ENCODE results near the gene CLSTN2. TPM values are rescaled to one million over a fixed set of nuclear protein-coding genes. Genes with fewer than 3 reads are reported as not detected.
"Not testable (repeated sequence)": the region's sequence is repeated elsewhere in the genome, so short reads cannot be mapped to it uniquely, and the experiment has no call there.

Gene CLSTN2
- total and polyA plus RNA-seq, 9 donors: 28.9 to 263 (median 134) TPM

GRCh38 chr3:140423146-140423545, 488.2 kb downstream of the CLSTN2 start:
- no peaks in the 10 kb centered on the region for H3K36me3 ChIP-seq
- intact Hi-C loops (cut with DNase I): no loop called here
- H3K9me3 ChIP-seq: no peaks in the 10 kb centered on the region
- H3K27me3 ChIP-seq: no peaks in the 10 kb centered on the region
- H3K4me3 ChIP-seq: no peak overlapping the region
- no peaks in the 10 kb centered on the region for H3K4me1 ChIP-seq (ENCODE audit: insufficient read depth)
- TF ChIP-seq EP300 (IDR thresholded peaks at IDR 0.05): no peak
- TF ChIP-seq CTCF (IDR thresholded peaks at IDR 0.05): no peak
- TF ChIP-seq POLR2A (IDR thresholded peaks at IDR 0.05): no peak
- H3K27ac ChIP-seq: no peak overlapping the region
- no peak for DNase-seq
- 91 to 99% (median 97%) methylated on average over 4 of the region's 4 CpGs for WGBS, 3 donors

- H3K9me3 ChIP-seq; intact Hi-C loops (cut with DNase I); DNase-seq; H3K27me3 ChIP-seq; H3K36me3 ChIP-seq; H3K27ac ChIP-seq; H3K4me1 ChIP-seq (ENCODE audit: insufficient read depth); H3K4me3 ChIP-seq: not testable (repeated sequence)
- WGBS, 3 donors: 71 to 85% (median 76%) methylated on average over 2 of the region's 2 CpGs
These were observed 488.6 kb downstream of the CLSTN2 start for GRCh38 chr3:140423574-140423973.

- no peak for TF ChIP-seq POLR2A (IDR thresholded peaks at IDR 0.05)
- TF ChIP-seq CTCF (IDR thresholded peaks at IDR 0.05): no peak
- TF ChIP-seq EP300 (IDR thresholded peaks at IDR 0.05): no peak
- Histone ChIP-seq H3K27ac (no peak overlapping the region), H3K9me3 (no peaks in the 10 kb centered on the region), H3K4me1 (ENCODE audit: insufficient read depth) (no peaks in the 10 kb centered on the region), H3K27me3 (no peaks in the 10 kb centered on the region), H3K36me3 (no peaks in the 10 kb centered on the region), H3K4me3 (no peak overlapping the region)
- DNase-seq: no peak
- intact Hi-C loops (cut with DNase I): no loop called here
- WGBS, 3 donors: 92 to 100% (median 100%) methylated on average over 1 of the region's 1 CpG
These were observed 489.2 kb downstream of the CLSTN2 start for GRCh38 chr3:140424211-140424610.

- WGBS, 3 donors: 60 to 84% (median 70%) methylated on average over 1 of the region's 1 CpG
These were observed 489.7 kb downstream of the CLSTN2 start for GRCh38 chr3:140424726-140425125.

GRCh38 chr3:140427786-140428185, 492.8 kb downstream of the CLSTN2 start:
- no peak for DNase-seq
- Histone ChIP-seq H3K27ac (no peak overlapping the region), H3K36me3 (no peaks in the 10 kb centered on the region), H3K4me3 (no peak overlapping the region), H3K27me3 (no peaks in the 10 kb centered on the region), H3K4me1 (ENCODE audit: insufficient read depth) (peaks cover 8% of the 10 kb centered on the region), H3K9me3 (no peaks in the 10 kb centered on the region)
- intact Hi-C loops (cut with DNase I): no loop called here
- TF ChIP-seq POLR2A (IDR thresholded peaks at IDR 0.05) (no peak), CTCF (IDR thresholded peaks at IDR 0.05) (no peak), EP300 (IDR thresholded peaks at IDR 0.05) (no peak)
- 95 to 100% (median 96%) methylated on average over 1 of the region's 1 CpG for WGBS, 3 donors

More at GRCh38 chr3:140424726-140425125, 489.7 kb downstream of the CLSTN2 start:
- no peak for DNase-seq
- TF ChIP-seq EP300 (IDR thresholded peaks at IDR 0.05) (no peak), POLR2A (IDR thresholded peaks at IDR 0.05) (no peak), CTCF (IDR thresholded peaks at IDR 0.05) (no peak)
- Histone ChIP-seq H3K4me1 (ENCODE audit: insufficient read depth) (no peaks in the 10 kb centered on the region), H3K27ac (no peak overlapping the region), H3K9me3 (no peaks in the 10 kb centered on the region), H3K27me3 (no peaks in the 10 kb centered on the region), H3K36me3 (no peaks in the 10 kb centered on the region), H3K4me3 (no peak overlapping the region)
- intact Hi-C loops (cut with DNase I): no loop called here
